Measurements from ENCODE around the gene RCE1. TPM values are rescaled to one million over a fixed set of nuclear protein-coding genes. Genes with fewer than 3 reads are reported as not detected.

The RCE1 gene
- total RNA-seq, 1 donor from 2014 or later: 17.6 TPM

DNA sequence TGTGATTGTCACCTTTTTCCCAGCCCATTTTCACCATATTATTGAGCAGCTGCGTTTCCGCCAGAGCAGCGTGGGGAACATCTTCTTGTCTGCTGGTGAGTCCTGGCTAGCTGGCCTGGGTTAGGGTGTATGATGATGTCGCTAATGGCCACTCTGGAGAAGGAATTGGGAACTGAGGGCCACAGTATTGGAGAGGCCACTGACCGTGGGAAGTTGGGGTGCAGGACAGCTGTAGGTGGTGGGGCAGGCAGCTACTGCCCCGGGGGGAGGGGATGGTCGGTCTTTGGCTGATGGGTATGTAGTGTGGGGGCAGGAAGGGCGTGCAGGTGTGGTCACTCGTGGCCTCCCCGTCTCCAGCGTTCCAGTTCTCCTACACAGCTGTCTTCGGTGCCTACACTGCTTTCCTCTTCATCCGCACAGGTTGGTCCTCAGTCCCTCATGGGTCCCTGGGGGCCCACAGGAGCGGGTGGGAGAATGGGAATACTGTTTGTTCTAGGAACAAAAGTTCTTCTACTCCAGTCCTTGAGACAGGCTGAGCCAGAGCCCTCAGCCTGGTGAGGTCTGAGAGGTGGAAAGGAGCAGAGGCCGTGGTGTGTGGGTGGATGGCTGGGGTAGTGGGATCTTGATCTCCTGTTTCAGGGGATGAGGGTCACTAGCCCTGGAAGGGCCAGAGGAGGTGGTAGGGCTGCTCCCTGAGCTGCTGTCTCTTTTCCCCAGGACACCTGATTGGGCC is 2.1 kb downstream of the RCE1 start:
- no peak for DNase-seq (ENCODE audit: low spot score)

DNA sequence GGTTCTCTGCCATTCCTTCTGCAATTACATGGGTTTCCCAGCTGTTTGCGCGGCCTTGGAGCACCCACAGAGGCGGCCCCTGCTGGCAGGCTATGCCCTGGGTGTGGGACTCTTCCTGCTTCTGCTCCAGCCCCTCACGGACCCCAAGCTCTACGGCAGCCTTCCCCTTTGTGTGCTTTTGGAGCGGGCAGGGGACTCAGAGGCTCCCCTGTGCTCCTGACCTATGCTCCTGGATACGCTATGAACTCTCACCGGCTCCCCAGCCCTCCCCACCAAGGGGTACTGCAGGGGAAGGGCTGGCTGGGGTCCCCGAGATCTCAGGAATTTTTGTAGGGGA is 2.6 kb downstream of the RCE1 start:
- DNase-seq (ENCODE audit: low spot score): peak; percentile 39

DNA sequence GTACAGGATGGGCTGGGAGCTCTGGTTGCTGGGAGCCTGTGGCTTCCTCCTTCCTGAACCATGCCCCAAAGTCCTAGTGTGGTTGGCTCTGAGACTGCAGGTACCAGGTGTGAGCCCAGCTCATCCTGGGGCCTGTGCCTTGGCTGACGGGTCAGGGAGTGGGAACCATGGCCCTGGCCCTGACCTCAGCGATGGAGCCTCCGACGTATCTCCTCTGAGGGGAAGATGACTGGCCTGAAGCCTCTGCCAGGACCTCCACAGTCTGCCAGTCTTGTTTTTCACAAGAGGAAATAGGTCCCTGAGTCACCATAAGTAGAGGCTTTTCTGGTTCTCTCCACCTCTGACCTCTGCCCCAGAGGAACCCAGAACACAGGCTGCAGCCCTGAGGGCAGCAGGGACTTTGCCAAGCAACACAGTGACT is 3.4 kb downstream of the RCE1 start:
- peak; percentile 34 for DNase-seq (ENCODE audit: low spot score)

DNA sequence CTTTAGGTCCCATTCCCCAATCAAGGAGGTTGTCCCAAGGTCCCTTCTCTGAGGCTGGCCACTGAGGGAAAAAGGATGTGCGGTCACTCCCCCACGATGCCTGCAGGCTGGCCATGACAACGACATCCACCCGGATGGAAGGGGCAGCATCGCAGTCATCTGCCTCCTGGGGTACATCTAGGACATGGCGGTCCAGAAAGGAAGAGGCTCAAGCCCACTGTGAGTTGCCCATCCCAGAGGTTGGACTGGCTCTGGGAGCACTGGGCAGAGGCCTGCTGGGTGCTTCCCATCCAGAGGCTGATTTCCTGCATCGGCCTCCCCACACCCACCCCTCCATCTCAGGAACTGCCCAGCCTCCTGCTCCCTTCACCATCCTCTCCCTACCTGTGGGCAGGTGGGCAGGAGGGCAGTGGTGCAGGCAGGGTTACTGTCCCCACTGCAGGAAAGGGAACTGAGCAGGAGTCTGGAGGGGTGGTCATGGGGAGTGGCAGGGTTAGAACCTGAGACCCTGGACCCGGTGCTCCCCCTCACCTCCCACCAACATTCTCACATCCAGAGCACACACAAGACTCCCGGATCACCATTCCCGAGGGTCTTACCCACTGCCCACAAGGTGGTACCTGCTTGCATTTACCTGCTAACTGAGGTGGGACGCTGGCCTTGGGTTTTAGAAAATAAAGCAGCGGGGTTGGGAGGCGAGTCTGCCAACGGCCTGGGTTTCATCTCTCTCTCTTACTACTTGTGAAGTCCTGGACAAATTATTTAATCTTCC is 4.4 kb downstream of the RCE1 start:
- peak; percentile 38 for DNase-seq (ENCODE audit: low spot score)

DNA sequence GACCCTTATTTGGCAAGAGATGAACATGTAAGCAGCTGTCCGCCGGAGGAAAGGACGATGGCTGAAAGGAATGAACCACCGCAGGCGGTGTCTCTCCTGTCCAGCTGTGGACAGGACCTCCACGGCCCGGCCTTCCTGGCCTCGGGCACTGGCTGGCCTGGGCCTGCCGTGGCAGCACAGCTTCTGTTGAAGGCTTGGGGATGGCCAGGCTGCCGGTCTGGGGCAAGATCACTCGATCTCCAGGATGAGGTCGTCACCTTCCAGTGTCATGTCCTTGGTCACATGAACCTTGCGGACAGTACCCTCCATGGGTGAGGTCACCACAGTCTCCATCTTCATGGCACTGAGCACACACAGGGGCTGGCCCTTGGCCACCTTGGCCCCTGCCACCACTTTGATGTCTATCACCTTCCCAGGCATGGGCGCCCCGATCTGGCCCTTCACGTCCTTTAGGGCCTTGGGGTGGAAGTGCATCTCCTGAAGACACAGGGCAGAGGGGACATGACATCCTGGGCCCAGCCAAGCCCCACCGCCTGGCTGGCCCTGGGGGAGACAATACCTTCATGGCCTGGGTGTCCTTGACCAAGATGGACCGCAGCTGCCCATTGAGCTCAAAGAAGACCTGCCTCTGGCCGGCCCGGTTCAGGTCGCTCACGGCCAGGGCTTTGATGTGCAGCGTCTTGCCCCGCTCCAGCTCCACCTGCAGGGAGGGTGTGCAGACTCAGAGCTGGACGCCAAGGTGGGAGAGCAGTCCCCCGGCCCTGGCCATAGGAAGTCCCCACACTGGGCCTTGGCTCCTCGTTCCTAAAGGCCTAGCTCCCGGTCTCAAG is 5.6 kb downstream of the RCE1 start:
- DNase-seq (ENCODE audit: low spot score): peak; percentile 37

DNA sequence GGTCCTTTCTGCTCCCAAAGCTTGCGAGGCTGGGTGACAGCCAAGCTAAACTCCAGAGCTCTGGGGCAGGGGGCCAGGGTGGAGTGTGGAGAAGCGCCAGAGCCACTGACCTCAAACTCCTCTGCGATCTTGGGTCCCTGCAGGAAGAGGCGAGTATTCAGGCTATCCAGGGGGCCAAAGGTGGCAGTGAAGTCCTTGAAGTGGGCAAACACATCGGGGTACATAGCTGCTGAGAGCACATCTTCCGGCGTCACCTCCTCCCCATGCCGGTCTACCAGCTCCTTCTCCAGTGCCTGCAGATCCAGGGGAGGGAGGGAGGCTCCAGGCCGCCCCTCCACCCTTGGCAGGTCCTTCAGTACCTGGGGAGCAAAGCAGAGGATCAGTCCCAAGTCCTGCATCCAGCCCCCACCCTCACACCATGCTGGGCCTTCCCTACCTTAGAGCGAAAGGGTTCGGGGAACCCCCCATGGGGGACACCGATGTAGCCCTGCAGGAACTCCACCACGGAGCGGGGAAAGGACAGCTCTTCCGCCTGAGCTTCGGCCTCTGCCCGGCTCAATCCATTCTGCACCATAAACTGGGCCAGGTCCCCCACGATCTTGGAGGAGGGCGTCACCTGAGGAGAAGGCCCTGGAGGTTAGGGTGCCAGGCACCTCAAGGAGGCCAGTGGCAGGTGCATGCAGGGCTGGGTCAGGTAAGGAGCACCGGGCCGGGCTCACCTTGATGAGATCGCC is 6.4 kb downstream of the RCE1 start:
- DNase-seq (ENCODE audit: low spot score): no peak

DNA sequence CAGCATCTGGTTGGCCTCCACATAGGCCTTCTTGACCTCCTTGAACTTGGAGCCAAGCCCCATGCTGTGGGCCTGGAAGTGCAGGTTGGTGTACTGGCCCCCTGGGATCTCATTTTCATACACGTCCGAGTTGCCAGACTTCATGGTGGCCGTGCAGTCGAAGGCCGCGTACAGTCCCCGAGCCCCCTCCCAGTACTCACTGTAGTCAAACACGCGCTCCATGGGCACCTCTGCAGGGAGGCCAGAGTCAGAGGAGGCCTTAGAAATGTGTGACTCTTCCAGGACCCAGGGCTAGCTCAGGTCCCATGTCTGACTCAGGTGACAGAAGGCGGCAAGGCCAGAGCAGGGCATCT is 7.0 kb downstream of the RCE1 start:
- DNase-seq (ENCODE audit: low spot score): no peak

DNA sequence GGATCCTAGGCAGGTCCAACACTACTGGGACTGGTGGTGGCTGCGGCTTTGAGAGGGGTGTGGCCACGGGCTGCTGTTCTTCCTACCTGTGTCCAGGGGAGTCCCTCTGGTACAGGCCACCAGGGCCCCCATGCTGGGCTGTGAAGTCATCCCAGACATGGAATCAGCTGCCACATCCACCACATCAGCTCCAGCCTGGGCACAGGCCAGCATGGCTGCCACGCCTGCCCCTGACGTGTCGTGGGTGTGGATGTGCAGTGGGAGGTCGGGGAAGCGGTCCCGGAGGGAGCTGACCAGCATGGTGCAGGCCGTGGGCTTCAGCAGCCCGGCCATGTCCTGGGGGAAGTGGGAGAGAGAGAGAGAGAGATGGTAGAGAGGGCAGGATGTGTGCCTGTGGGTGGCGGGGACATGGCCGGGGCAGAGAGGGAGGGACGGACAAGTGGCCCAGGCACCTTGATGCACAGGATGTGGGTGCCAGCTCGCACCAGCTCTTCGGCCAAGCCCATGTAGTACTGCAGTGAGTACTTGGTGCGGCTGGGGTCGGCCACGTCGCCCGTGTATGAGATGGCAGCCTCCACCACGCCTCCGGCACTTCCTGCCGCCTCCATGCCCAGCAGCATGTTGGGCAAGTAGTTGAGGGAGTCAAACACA is 7.5 kb downstream of the RCE1 start:
- DNase-seq (ENCODE audit: low spot score): no peak

DNA sequence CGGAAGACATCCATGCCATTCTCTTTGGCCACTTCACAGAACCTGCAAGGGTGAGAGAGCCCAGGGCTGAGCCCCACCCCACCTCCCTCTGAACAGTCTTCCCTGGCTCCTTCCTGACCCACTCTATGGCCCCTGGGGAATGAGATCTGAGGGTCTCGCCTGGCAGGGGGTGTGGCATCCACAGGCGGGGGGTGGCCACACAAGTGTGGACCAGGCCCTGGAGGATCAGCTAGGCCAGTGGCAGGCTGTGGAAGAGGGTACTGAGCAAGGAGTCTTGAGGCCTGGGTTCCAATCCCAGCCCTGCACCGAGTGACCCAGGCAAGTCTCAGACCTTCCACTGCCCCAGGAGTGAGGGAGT is 8.0 kb downstream of the RCE1 start:
- no peak for DNase-seq (ENCODE audit: low spot score)

DNA sequence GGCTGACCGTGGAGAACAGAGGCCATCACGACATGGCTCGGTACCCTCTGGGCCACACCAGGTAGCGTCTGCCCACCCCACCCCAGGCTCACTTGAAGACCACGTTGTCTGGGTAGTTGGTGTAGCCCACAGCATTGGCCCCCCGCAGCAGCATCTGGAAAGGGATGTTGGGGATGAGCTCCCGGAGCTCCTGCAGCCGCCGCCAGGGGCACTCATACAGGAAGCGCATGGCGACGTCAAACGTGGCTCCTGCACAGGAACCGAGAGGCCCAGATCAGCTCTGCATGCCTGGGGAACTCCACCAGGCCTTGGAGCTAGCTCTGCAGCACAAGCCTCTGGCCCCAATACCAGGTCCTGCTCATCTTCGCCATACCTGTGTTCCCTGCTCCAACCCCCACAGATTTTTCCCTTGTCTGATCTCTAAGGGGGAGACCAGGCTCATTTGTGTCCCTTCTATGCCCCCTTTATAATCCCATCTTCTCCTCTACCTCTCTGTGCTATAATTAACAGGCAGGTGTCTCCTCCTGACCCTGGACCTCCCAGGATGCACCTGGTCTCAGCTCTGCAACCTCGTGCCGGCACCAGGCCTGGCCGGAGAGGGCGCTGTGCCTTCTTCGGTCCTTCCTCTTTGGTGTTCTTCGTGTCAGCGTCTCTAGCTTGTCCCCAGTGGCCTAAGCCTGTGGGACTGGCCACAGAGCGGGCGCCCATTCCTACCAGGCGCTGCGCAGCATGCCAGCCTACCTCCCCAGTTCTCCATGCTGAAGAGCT is 8.6 kb downstream of the RCE1 start:
- no peak for DNase-seq (ENCODE audit: low spot score)

DNA sequence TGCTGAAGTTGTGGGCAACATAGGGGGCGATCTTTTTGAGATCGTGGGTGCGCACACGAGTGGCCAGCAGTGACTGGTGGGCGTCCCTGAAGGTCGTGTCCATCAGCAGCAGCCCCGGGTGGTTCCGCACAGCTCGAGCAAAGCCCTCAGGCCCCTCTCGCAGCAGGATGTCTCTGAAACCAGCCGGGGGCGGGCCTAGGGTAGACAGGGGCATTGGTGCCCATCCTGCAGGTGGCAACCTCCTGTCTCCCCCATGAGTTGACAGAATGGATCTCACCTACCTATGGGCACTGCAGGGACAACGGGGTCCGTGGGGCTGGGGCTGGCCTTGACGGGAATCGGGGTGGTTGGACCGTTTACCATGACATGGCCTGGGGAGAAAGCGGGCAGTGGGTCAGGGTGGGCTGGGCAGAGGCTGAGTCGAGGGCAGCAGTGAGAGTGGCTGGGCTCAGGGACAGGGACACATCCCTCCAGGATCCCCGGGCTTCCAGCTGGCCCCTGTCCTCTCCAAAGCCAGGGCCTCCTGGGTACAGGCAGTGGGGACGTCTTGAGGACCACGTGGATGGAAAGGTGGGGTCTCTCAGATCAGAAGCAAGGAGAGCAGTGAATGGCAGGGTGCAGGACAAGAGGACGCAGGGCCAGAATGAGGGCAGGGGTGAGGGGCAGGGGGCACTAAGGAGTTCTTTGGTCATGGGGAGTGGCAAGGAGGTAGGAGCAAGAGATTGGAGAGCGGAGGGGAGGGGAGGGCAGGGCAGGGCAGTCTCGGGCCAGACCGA is 9.4 kb downstream of the RCE1 start:
- DNase-seq (ENCODE audit: low spot score): no peak

DNA sequence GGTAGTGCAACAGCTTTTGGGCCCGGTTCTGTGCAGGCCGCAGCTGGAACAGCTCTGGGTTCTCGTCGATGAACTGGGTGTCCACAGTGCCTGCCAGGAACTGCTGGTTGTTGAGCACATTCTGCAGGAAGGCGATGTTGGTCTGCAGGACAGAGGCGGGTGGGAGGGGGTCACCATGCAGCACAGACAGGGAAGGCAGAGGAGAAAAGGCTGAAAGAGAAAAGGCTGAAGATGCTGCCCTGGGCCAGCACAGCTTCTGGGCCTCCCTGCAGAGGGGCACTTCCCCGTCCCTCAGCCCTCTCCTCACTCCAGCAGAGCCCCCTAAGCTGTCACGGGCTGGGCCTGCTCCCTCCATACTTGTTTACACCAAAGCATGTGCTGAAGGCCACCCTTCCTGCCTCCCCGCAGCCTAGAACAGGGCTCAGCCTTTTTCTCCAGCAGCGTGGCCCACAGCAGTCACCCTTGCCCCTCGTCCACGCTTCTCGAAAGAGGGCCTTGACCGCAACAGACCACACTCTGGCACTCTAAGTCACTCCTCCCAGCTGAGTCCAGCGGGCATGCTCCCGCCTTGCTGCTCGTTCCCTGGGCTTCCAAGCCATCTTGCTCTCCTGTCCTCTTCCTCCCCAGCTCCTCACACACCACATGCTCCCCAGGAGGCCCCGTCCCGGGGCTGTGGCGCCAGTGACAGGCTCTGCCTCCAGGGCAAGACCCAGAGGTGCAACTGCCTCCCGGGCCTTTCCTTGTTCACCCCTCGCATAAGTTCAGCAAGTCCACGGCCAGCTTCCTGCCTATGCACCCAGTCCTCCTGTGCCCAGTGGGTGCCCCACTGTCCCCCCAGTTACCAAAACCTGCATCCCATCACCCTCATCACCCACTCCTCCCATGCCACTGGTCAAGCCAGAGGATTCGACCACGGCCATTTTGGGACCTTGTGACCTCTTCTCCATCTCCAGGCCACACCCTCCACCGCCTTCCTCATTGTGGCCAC is 10.3 kb downstream of the RCE1 start:
- DNase-seq (ENCODE audit: low spot score): no peak

DNA sequence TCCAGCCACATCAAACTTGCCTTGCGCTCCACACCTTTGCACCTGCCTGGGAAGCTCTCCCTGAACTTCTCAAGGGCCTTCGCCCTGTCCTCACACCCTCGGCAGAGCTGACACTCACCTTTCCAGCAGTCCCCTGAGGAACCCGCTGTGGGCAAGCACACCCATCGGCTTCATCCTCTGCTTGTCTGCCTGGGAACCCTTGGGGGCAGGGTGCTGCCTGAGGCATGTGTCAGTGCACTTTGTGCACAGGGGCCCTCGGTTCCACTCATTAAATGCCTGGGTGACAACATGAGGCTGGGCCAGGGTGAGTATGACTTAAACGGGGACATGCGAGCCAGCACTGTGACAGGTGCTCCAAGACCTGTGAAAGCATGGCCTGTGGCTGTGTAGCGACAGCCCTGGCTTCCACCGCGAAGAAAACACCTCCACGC is 11.0 kb downstream of the RCE1 start:
- DNase-seq (ENCODE audit: low spot score): no peak

DNA sequence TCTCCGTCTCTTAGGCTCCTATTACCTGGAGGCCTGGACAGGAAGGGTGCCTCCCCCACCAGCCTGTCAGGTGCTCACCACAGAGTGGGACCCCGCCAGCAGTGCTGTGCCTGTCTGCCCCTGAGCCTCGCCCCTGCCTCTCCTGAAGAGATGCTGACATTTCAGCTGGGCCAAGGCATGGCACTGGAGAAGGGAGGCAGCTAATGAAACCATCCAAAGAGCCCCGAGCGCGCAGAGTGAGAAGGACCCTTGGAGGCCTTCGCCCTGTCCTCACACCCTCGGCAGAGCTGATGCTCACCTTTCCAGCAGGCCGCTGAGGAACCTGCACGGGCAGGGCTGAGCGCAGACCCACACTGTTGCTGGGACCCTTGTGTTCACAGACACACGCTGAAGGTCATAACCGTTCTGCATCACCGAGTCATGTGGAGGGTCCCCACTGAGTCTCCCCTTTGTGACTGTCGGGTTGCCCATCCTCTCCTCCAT is 11.5 kb downstream of the RCE1 start:
- no peak for DNase-seq (ENCODE audit: low spot score)

DNA sequence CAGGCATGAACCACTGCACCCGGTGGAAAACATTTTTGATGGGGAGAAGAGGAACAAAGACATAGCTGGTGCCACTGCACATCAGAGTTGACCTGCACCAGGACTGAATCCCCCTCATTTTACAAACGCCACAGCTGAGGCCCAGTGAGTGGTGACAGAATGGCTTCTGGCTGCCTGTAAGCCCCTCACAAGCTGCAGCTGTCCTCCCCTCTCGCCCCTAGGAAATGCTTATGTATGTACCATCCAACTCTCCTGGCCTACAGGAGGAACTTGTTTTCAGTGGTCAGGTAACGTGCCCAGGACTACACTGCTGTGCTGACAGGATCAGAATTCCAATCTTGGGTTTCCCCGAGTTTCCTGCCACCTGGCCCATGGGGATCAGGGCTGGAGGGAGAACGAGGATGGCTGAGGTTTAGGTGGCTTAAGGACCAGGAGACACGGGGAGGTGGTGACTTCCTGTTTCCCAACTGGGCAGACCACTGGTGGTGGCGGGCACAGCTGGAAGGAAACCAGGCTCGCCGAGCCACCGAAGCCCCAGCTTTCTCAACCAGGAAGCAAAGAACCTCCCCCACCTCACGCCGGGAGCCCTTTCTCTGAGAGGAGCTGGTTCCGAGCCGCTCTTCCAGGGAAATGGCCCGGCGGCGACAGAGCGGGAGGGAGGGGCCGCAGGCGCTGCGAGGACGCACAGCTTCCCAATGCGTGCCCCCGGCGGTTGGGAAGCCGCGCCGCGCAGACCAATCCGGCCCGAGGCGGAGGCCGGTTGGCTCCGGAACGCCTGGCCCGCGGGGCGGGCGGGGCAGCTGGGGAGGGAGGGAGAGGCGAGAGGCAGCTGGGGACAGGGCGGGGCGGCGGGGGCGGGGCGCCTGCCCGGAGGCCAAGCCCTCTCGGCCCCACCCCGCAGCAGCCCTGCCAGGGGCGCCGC is 12.6 kb downstream of the RCE1 start:
- DNase-seq (ENCODE audit: low spot score): peak; percentile 95

DNA sequence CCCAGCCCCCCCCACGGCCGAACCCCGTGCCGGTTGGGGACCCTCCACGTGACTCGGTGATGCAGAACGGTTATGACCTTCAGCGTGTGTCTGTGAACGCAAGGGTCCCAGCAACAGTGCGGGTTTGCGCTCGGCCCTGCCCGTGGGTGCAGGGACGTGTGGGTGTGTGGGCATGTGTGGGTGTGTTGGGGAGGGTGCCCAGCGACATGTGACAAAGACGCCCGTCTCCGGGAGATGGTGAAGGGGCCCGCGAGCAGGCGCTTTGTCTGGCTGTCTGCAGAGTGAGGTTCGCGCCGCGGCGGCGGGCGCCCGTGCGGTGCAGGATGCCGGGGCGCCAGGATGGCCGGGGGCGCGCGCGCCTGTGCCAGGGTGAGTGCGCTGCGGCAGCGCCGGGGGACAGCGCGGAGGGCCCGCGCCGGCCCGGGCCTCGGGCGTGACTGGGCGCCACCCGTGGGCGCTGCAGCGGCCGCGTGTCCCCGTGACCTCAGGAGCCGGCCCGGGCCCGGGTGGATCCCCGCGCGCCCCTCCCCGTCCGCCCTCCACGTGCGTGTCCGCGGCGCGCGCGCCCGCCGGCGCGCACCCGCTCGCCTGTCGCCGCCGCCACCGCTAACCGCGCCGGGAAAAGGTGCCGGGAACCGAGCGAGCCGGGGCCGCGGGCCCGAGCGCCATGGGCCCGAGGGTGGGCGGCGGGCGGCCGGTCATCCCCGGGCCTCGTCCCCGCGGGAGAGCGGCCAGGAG is 13.4 kb downstream of the RCE1 start, which contains the start of gene LRFN4:
TSS of gene LRFN4 (plus strand) at position 569 of the 738 bp plus-strand sequence. CDS start 681 bp downstream, outside the sequence.
- no peak for DNase-seq (ENCODE audit: low spot score)
